Naive B cell (primary cell): ENCODE results near the gene HSD17B12. TPM values are rescaled to one million over a fixed set of nuclear protein-coding genes. Genes with fewer than 3 reads are reported as not detected.

Experiments used
- ATAC-seq, 2 donors: fragments of 150-1000 bp; cut with Tn5 transposase; 2 replicates each; pipeline ENCODE4 v1.10.0; 2021; ENCODE audit warnings: low read depth in 2 of 2, mild to moderate bottlenecking in 2 of 2, moderate library complexity in 2 of 2
- DNase-seq: peaks from one replicate; pipeline ENCODE4 v3.0.0; 2022
- H3K27ac Mint-ChIP-seq, 6 donors: one replicate each; pipeline ENCODE4 v1.8.0; 2020 to 2022; ENCODE audit warnings: mild to moderate bottlenecking in 6 of 6, mixed read lengths in 6 of 6, moderate library complexity in 5 of 6, inconsistent platforms in 2 of 6
- H3K27me3 Mint-ChIP-seq, 3 donors: one replicate each; pipeline ENCODE4 v1.8.0; 2021 to 2022; ENCODE audit warnings: mixed read lengths in 3 of 3, mild to moderate bottlenecking in 1 of 3
- H3K36me3 Mint-ChIP-seq, 2 donors: one replicate each; pipeline ENCODE4 v1.8.0; 2020 to 2022; ENCODE audit warnings: mixed read lengths in 2 of 2, inconsistent platforms in 1 of 2, mild to moderate bottlenecking in 1 of 2
- H3K4me1 Mint-ChIP-seq, 3 donors: one replicate each; pipeline ENCODE4 v1.8.0; 2020 to 2022; ENCODE audit warnings: mixed read lengths in 3 of 3, inconsistent platforms in 1 of 3, mild to moderate bottlenecking in 1 of 3, moderate library complexity in 1 of 3
- H3K4me3 Mint-ChIP-seq, 8 donors: one replicate each; pipeline ENCODE4 v1.8.0; 2020 to 2022; ENCODE audit warnings: mild to moderate bottlenecking in 8 of 8, mixed read lengths in 8 of 8, moderate library complexity in 8 of 8, inconsistent platforms in 2 of 8
- H3K9me3 Mint-ChIP-seq, 7 donors: one replicate each; pipeline ENCODE4 v1.8.0; 2020 to 2022; ENCODE audit warnings: mixed read lengths in 7 of 7, mild to moderate bottlenecking in 5 of 7, inconsistent platforms in 2 of 7, moderate library complexity in 1 of 7
- polyA plus RNA-seq, 6 donors: library from polyadenylated mRNA; unstranded; fragments of 300-500 nt; fragmentation: Illumina TruSeq; gene quantifications; one replicate each; pipeline ENCODE4 v1.2.3, GENCODE V29; 2021; ENCODE audit warnings: low read depth in 6 of 6

Gene HSD17B12
- polyA plus RNA-seq, 6 donors from 2014 or later, result 27.1 to 49.8 (median 40.6) TPM

- Mint-ChIP-seq H3K4me3 (no peak overlapping the region), H3K4me1 (peaks cover 43 to 63% (median 45%) of the 10 kb centered on the region in 3 donors), H3K27me3 (no peaks in the 10 kb centered on the region), H3K36me3 (peaks cover 14 to 18% of the 10 kb centered on the region in 2 donors), H3K9me3 (no peaks in the 10 kb centered on the region), H3K27ac (peak overlapping the region in 1 of 6 donors; percentile 28)
- ATAC-seq (no peak), DNase-seq (no peak)
Measured at GRCh38 chr11:43693069-43693468, 12.5 kb downstream of the HSD17B12 start.

GRCh38 chr11:43693731-43694130 lies 13.2 kb downstream of the HSD17B12 start:
- H3K27me3 Mint-ChIP-seq, result no peaks in the 10 kb centered on the region

GRCh38 chr11:43694477-43694876 lies 13.9 kb downstream of the HSD17B12 start:
- peak overlapping the region in 4 of 8 donors; percentile 21 to 57 (median 32) for H3K4me3 Mint-ChIP-seq
- H3K27ac Mint-ChIP-seq, result peak overlapping the region in 1 of 6 donors; percentile 47

More at GRCh38 chr11:43693731-43694130, 13.2 kb downstream of the HSD17B12 start:
- ATAC-seq (no peak), DNase-seq (no peak)
- Mint-ChIP-seq H3K9me3 (no peaks in the 10 kb centered on the region), H3K27ac (no peak overlapping the region), H3K36me3 (peaks cover 14 to 18% of the 10 kb centered on the region in 2 donors), H3K4me3 (peak overlapping the region in 2 of 8 donors; percentile 39 to 57), H3K4me1 (peaks cover 43 to 64% (median 45%) of the 10 kb centered on the region in 3 donors)

GRCh38 chr11:43697679-43698078 lies 17.1 kb downstream of the HSD17B12 start:
- Mint-ChIP-seq H3K4me3 (no peak overlapping the region), H3K4me1 (peaks cover 27 to 42% (median 29%) of the 10 kb centered on the region in 3 donors), H3K9me3 (peaks cover 0 to 22% (median 7%) of the 10 kb centered on the region in 7 donors), H3K27me3 (no peaks in the 10 kb centered on the region), H3K27ac (peak overlapping the region in 1 of 6 donors; percentile 60), H3K36me3 (peaks cover 0 to 10% of the 10 kb centered on the region in 2 donors)
- ATAC-seq (no peak), DNase-seq (no peak)

More at GRCh38 chr11:43694477-43694876, 13.9 kb downstream of the HSD17B12 start:
- DNase-seq, result no peak
- Mint-ChIP-seq H3K4me1 (peaks cover 41 to 64% (median 45%) of the 10 kb centered on the region in 3 donors), H3K27me3 (no peaks in the 10 kb centered on the region), H3K9me3 (no peaks in the 10 kb centered on the region), H3K36me3 (peaks cover 14 to 17% of the 10 kb centered on the region in 2 donors)
- no peak for ATAC-seq

- H3K9me3 Mint-ChIP-seq, result peaks cover 0 to 22% (median 7%) of the 10 kb centered on the region in 7 donors
Measured at GRCh38 chr11:43699870-43700269, 19.3 kb downstream of the HSD17B12 start.

GRCh38 chr11:43706631-43707030 lies 26.1 kb downstream of the HSD17B12 start:
- Mint-ChIP-seq H3K27ac (peak overlapping the region in 1 of 6 donors; percentile 23), H3K36me3 (peaks cover 0 to 7% of the 10 kb centered on the region in 2 donors)

More at GRCh38 chr11:43699870-43700269, 19.3 kb downstream of the HSD17B12 start:
- H3K36me3 Mint-ChIP-seq, result peaks cover 0 to 18% of the 10 kb centered on the region in 2 donors
- no peak overlapping the region for H3K4me3 Mint-ChIP-seq
- H3K27me3 Mint-ChIP-seq, result no peaks in the 10 kb centered on the region
- H3K27ac Mint-ChIP-seq, result no peak overlapping the region
- H3K4me1 Mint-ChIP-seq, result peaks cover 11 to 27% (median 20%) of the 10 kb centered on the region in 3 donors
- ATAC-seq, result no peak
- no peak for DNase-seq

GRCh38 chr11:43708776-43709175 lies 28.2 kb downstream of the HSD17B12 start:
- no peaks in the 10 kb centered on the region for H3K27me3 Mint-ChIP-seq
- no peak overlapping the region for H3K4me3 Mint-ChIP-seq
- H3K36me3 Mint-ChIP-seq, result peaks cover 6 to 8% of the 10 kb centered on the region in 2 donors
- peaks cover 0 to 4% (median 0%) of the 10 kb centered on the region in 7 donors for H3K9me3 Mint-ChIP-seq
- DNase-seq (no peak), ATAC-seq (no peak)
- H3K27ac Mint-ChIP-seq, result peak overlapping the region in 1 of 6 donors; percentile 24
- peaks cover 7 to 11% (median 8%) of the 10 kb centered on the region in 3 donors for H3K4me1 Mint-ChIP-seq

More at GRCh38 chr11:43706631-43707030, 26.1 kb downstream of the HSD17B12 start:
- no peaks in the 10 kb centered on the region for H3K27me3 Mint-ChIP-seq
- no peak for ATAC-seq
- peaks cover 4 to 11% (median 8%) of the 10 kb centered on the region in 3 donors for H3K4me1 Mint-ChIP-seq
- no peak for DNase-seq
- peaks cover 0 to 10% (median 3%) of the 10 kb centered on the region in 7 donors for H3K9me3 Mint-ChIP-seq
- H3K4me3 Mint-ChIP-seq, result no peak overlapping the region

GRCh38 chr11:43709689-43710088 lies 29.2 kb downstream of the HSD17B12 start:
- Mint-ChIP-seq H3K27ac (peak overlapping the region in 2 of 6 donors; percentile 2 to 33), H3K4me3 (no peak overlapping the region), H3K9me3 (peaks cover 0 to 4% (median 0%) of the 10 kb centered on the region in 7 donors), H3K4me1 (peaks cover 4 to 10% (median 6%) of the 10 kb centered on the region in 3 donors), H3K27me3 (no peaks in the 10 kb centered on the region), H3K36me3 (peaks cover 5 to 6% of the 10 kb centered on the region in 2 donors)
- DNase-seq, result no peak
- ATAC-seq, result no peak

- Mint-ChIP-seq H3K9me3 (peaks cover 0 to 4% (median 0%) of the 10 kb centered on the region in 7 donors), H3K4me3 (no peak overlapping the region), H3K36me3 (peaks cover 5 to 6% of the 10 kb centered on the region in 2 donors), H3K4me1 (peaks cover 10 to 18% (median 13%) of the 10 kb centered on the region in 3 donors), H3K27me3 (no peaks in the 10 kb centered on the region), H3K27ac (no peak overlapping the region)
- no peak for DNase-seq
- no peak for ATAC-seq
Measured at GRCh38 chr11:43712676-43713075, 32.1 kb downstream of the HSD17B12 start.

- ATAC-seq (no peak), DNase-seq (no peak)
- Mint-ChIP-seq H3K36me3 (peaks cover 16 to 17% of the 10 kb centered on the region in 2 donors), H3K27ac (peak overlapping the region in 1 of 6 donors; percentile 19), H3K4me1 (peaks cover 23 to 34% (median 28%) of the 10 kb centered on the region in 3 donors), H3K9me3 (peaks cover 0 to 10% (median 7%) of the 10 kb centered on the region in 7 donors), H3K27me3 (no peaks in the 10 kb centered on the region), H3K4me3 (no peak overlapping the region)
Measured at GRCh38 chr11:43718373-43718772, 37.8 kb downstream of the HSD17B12 start.

GRCh38 chr11:43723617-43724016 lies 43.1 kb downstream of the HSD17B12 start:
- Mint-ChIP-seq H3K9me3 (peaks cover 0 to 4% (median 2%) of the 10 kb centered on the region in 7 donors), H3K36me3 (peaks cover 11% of the 10 kb centered on the region in 2 donors), H3K27ac (peak overlapping the region in 1 of 6 donors; percentile 66), H3K4me3 (no peak overlapping the region), H3K4me1 (peaks cover 9 to 21% (median 13%) of the 10 kb centered on the region in 3 donors), H3K27me3 (no peaks in the 10 kb centered on the region)
- DNase-seq (no peak), ATAC-seq (no peak)

- Mint-ChIP-seq H3K27ac (no peak overlapping the region), H3K9me3 (peaks cover 2 to 23% (median 11%) of the 10 kb centered on the region in 7 donors), H3K4me3 (no peak overlapping the region), H3K27me3 (no peaks in the 10 kb centered on the region), H3K4me1 (peaks cover 19 to 36% (median 32%) of the 10 kb centered on the region in 3 donors), H3K36me3 (peaks cover 26% of the 10 kb centered on the region in 2 donors)
- no peak for ATAC-seq
- DNase-seq, result no peak
Measured at GRCh38 chr11:43732225-43732624, 51.7 kb downstream of the HSD17B12 start.

GRCh38 chr11:43734256-43734655 lies 53.7 kb downstream of the HSD17B12 start:
- H3K27me3 Mint-ChIP-seq, result no peaks in the 10 kb centered on the region
- no peak overlapping the region for H3K4me3 Mint-ChIP-seq
- no peak overlapping the region for H3K27ac Mint-ChIP-seq
- peaks cover 4 to 23% (median 11%) of the 10 kb centered on the region in 7 donors for H3K9me3 Mint-ChIP-seq
- H3K36me3 Mint-ChIP-seq, result peaks cover 33% of the 10 kb centered on the region in 2 donors
- DNase-seq (no peak), ATAC-seq (no peak)
- H3K4me1 Mint-ChIP-seq, result peaks cover 23 to 49% (median 41%) of the 10 kb centered on the region in 3 donors

GRCh38 chr11:43735115-43735514 lies 54.6 kb downstream of the HSD17B12 start:
- Mint-ChIP-seq H3K9me3 (peaks cover 4 to 23% (median 11%) of the 10 kb centered on the region in 7 donors), H3K27ac (no peak overlapping the region), H3K27me3 (no peaks in the 10 kb centered on the region), H3K4me1 (peaks cover 29 to 54% (median 41%) of the 10 kb centered on the region in 3 donors), H3K36me3 (peaks cover 33 to 41% of the 10 kb centered on the region in 2 donors), H3K4me3 (no peak overlapping the region)
- ATAC-seq, result no peak
- DNase-seq, result no peak
